HG02763 (cell line): ENCODE data around the gene COX7A2L.
A peak's percentile ranks its signal among the peaks of the same experiment; 100 is the strongest.
"Not testable (repeated sequence)": the region's sequence is repeated elsewhere in the genome, so short reads cannot be mapped to it uniquely, and the experiment has no call there.

Source experiments
- ATAC-seq: cut with Tn5 transposase; IDR thresholded peaks from one replicate; pipeline ENCODE4 v1.9.1; 2021; ENCODE audit warnings: mild to moderate bottlenecking, moderate library complexity; ENCODE audit not compliant: unreplicated experiment

Gene COX7A2L

GRCh38 chr2:42360890-42361727 lies at the start of gene COX7A2L:
COX7A2L (minus strand) TSS chr2:42361217; CDS start chr2:42361161, 56 bp downstream.
- ATAC-seq, result peak; percentile 92

DNA sequence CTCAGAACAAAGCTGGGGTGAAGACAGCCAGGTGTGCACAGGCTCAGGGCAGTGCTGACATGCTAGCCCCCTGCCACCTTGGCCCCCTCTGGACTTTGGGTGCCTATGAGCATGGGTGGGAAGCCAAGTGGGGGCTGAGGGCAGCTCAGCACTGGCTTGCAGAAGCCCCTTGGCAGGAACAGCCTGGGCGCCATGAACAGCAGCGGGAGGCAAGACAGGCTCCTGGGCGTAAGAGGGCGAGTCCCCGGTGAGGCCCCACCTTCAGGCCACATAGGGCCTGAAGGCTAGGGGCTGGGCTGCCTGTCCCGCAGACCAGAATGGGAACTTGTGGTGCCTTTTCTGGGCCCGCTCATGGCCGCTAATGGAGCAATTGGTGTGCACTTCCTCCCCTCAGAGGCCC lies 47.0 kb upstream of the COX7A2L start:
- no peak for ATAC-seq

- ATAC-seq, result no peak
Observed at GRCh38 chr2:42407476-42407875, 46.5 kb upstream of the COX7A2L start.

DNA sequence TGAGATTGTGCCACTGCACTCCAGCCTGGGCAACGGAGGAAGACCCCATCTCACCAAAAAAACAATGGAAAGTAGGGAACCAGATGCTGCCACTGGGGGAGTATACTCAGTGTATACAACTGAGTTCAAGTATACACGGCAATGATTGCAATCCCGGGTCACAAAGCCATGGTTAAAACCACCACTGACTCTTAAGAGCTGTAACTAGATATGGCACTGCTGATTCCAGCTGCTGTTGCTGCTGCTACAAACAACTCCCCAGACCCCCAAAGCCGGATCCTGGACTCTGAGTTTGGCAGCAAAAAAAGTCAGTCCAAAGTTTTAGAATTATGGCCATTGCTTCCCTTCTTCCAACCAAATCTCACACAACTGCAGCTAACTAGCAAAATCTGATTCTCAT lies 43.7 kb upstream of the COX7A2L start:
- no peak for ATAC-seq

GRCh38 chr2:42401773-42402172 lies 40.8 kb upstream of the COX7A2L start:
- ATAC-seq, result no peak

DNA sequence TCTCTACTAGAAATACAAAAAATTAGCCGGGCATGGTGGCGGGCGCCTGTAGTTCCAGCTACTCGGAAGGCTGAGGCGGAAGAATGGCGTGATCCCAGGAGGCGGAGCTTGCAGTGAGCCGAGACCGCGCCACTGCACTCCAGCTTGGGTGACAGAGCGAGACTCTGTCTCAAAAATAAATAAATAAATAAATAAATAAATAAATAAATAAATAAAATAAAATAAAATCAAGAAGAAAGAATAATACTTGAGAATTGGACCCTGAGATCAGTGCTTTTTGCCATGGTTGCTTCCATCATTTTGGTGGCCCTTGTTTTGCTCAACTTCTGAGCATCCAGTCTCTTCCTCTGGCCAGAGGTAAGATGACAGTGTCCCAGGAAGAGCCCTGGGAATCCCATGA lies 37.0 kb upstream of the COX7A2L start:
- not testable (repeated sequence) for ATAC-seq

DNA sequence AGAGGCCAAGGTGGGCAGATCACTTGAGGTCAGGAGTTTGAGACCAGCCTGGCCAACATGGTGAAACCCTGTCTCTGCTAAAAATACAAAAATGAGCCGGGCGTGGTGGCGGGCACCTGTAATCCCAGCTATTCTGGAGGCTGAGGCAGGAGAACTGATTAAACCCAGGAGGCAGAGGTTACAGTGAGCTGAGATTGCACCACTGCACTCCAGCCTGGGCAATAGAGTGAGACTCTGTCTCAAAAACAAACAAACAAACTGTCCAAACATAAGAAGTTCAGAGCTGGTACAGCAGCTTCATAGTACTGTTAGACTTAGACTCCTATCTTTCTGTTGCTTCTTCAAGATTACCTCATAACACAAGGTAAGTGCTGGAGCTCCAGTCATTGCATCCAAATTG lies 32.3 kb upstream of the COX7A2L start:
- ATAC-seq, result not testable (repeated sequence)

- ATAC-seq, result no peak
Observed at GRCh38 chr2:42392191-42392590, 31.2 kb upstream of the COX7A2L start.

- ATAC-seq, result no peak
Observed at GRCh38 chr2:42390401-42390969, 29.5 kb upstream of the COX7A2L start.

DNA sequence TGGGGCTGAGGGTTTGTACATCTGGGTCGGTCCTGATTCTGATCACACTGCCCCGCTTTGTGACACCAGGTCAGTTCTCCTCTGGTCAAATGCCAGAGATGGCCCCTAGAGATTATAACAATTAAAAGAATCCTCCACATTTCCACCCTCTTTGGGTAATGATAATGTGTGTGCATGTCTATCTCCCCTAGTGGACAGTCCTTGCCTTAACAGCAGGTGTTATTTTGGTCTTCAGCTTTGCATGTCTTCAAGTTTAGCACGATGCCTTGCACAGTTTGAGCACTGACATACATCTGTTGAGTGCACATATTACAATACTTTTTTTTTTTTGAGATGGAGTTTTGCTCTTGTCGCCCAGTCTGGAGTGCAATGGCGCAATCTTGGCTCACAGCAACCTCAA lies 25.7 kb upstream of the COX7A2L start:
- ATAC-seq, result no peak

DNA sequence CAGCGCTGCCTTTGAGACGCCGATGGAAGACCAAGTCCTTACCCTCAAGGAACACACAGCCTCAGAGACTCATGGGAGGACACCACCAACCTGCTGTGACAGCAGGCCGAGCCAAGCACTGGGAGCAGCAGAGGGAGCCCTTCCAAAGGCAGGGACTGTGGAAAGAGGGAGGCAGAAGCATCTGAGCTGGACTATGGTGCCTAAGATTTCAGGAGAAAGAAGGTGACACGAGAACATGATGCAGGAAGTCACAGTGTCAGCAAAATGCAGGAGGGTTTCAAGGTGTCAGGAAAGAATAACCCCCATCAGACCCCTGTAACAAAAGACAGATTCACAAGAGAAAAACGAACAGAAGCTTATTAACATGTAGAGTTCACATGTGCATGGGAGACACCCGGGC lies 24.2 kb upstream of the COX7A2L start:
- no peak for ATAC-seq

DNA sequence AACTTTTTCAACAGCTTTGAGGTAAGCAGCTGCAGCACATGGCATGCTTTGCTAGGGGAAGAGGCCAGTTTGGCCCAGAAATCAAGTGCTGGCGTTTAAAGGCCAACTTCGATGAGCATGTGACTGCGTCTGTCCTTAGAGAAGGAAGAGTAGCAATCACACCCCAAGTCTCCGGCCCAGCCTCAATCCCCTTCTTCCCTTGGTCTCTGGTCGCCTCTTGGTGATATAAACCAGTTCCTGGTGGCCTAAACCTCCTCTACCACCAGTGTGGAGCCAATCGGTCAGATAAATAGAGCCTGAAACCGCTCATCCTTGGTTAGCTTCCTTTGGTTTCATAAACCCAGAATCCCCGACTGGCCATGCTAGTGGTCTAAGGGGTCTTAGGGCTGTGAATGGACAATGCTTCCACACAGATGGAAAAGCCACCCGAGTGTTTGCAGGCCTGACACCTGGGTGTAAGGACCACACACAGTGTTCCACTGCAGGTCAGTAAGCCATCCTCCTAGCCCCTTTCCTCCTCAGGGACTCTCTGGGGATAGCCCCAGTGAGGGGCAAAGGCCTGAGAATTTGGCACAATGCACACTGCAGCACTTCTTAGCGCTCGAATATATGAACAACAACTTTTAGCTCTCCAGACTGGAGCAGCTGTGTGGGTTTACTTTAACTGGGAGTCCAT lies 23.0 kb upstream of the COX7A2L start:
- no peak for ATAC-seq

- no peak for ATAC-seq
Observed at GRCh38 chr2:42382144-42382543, 21.1 kb upstream of the COX7A2L start.

DNA sequence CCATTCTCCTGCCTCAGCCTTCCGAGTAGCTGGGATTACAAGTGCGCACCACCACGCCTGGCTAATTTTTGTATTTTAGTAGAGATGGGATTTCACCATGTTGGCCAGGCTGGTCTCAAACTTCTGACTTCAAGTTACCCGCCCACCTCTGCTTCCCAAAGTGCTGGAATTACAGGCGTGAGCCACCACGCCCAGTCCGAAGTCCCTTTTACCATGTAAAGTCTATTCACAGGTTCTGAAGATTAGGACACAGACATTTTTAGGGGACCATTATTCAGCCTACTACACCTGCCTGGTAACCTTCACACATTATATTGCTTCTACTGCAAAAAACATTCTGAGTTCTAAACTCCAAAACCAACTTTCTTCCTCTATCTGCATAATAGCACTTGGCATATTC lies 19.0 kb upstream of the COX7A2L start:
- not testable (repeated sequence) for ATAC-seq

- no peak for ATAC-seq
Observed at GRCh38 chr2:42378415-42378814, 17.4 kb upstream of the COX7A2L start.

GRCh38 chr2:42376758-42377157 lies 15.7 kb upstream of the COX7A2L start:
- ATAC-seq, result no peak

DNA sequence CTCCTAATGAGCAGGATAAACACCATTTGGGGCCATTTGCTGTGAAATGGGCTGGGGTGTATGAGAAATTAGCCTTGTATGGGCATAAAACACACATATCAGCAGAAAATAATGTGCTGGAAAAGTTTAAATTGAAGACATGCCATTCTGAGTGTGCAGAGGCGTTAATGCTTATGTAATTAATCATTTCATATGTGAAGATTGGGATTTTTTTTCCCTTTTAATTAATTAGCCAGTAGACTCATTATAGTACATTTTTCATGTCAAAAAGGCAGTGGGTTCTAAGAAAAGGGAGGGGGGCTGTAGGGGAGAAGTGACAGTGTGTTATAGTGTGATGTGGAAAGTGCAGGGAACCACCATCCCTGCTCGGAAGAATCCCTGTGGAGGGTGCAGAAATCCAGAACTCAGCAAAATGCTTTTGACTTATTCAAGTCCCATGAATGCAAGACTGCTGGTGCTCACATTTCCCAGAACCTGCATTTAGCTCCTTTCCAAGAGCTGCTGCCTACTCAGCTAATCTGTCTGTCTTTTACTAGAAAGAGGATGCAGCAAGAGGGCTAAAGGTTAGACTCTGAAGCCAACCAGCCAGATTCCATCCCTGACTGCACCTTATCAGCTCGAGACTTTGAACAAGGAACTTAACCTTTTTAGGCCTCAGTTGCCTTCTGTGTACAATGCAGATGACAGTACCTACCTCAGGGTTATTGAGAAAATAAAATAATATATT lies 11.6 kb upstream of the COX7A2L start:
- ATAC-seq, result no peak

DNA sequence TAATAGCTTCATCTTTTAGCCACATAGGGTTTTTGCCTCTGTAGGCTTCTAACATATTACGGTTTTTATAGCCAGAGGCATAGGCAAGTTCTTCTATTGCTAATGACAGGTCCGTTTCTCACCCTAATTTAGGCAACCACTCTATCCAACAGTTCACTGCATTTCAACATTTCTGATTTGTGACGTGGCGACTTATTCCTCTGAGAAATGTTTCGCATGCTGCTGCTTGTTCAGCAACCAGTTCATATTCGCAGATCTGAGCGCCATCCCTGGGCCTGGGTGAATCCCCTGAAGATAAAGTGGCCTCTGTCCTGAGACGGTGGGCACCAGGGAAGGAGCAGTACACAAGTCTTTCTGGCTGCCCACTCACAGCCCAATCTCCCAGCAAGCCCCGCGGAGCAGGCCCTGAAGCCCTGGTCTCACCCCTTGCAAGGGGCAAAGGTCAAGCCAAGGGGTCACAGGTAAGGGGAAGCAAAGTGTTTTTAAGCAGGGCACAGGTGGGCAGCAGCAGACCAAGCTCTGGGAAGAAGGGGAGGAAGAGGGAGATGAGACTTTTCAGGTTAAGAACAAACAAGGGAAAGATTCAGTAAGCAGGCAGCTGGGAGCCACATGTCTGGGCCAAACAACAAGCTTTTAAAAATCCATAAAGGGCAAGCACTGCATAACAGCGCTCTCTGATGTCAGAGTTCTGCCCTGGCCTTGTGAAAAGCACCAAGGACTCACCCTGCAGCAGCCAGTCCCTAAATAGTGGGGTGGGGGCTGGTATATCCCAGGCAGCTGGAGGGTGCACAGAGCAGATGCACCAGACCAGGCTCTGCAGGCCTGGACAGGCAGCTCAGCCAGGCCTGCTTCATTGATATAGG lies 10.8 kb upstream of the COX7A2L start:
- no peak for ATAC-seq

DNA sequence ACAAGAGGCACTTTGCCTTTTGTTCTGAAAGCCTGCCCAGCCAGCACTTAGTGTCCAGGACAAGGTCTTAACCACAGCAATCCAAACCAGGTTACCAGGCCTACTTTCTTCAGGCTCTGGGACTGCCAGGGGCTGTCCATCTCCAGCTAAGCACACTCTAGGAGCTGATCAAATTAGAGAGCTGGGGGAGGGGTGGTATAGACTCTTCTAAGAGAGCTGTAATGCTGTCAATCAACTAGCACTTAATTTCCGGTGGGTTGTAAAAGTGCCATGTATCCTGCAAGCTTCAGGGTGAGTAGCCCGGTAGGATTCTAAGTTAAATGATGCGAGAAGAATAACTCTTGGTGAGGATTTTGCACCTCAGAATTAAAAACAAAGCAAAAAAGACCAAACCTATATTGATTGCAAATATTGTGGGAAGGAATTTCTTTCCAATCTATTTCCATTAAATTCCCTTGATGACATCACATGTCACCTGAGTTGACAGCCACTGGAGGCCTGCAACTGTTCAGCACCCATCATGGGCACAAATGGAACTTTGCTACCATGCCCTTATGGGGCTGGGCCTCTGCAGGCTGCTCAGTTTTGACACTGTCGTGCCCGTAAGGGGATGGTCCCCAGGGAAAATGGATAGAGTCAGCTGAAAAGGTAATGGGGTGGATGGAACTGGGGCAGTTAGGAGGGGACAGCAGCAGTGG lies 8.7 kb upstream of the COX7A2L start:
- ATAC-seq, result no peak
